ENCODE results near the gene EPB41L4A. TPM values are rescaled to one million over a fixed set of nuclear protein-coding genes. Genes with fewer than 3 reads are reported as not detected.
"Not testable (repeated sequence)": the region's sequence is repeated elsewhere in the genome, so short reads cannot be mapped to it uniquely, and the experiment has no call there.

EPB41L4A gene
- total RNA-seq, 2 experiments from 2014 or later = 1.0 TPM; not detected in 1

GRCh38 chr5:112232667-112233066 lies 186.4 kb downstream of the EPB41L4A start:
- no peak for ATAC-seq
- ChIA-PET CTCF (no interaction called here), POLR2A (no interaction called here)
- no peak for DNase-seq
- H3K27ac Mint-ChIP-seq = no peak overlapping the region
- H3K4me3 Mint-ChIP-seq = no peak overlapping the region
- peaks cover 3% of the 10 kb centered on the region for H3K27me3 Mint-ChIP-seq (ENCODE audit: low read depth)
- no peaks in the 10 kb centered on the region for H3K4me1 Mint-ChIP-seq (ENCODE audit: low read depth)
- H3K9me3 Mint-ChIP-seq (ENCODE audit: insufficient read depth) = no peaks in the 10 kb centered on the region
- no peaks in the 10 kb centered on the region for H3K36me3 Mint-ChIP-seq (ENCODE audit: low read depth)

- H3K9me3 Mint-ChIP-seq (ENCODE audit: insufficient read depth) = no peaks in the 10 kb centered on the region
- H3K36me3 Mint-ChIP-seq (ENCODE audit: low read depth) = no peaks in the 10 kb centered on the region
- H3K4me1 Mint-ChIP-seq (ENCODE audit: low read depth) = no peaks in the 10 kb centered on the region
- no peak overlapping the region for H3K4me3 Mint-ChIP-seq
- DNase-seq (no peak), ATAC-seq (no peak)
- ChIA-PET CTCF (no interaction called here), POLR2A (no interaction called here)
- no peak overlapping the region for H3K27ac Mint-ChIP-seq
- no peaks in the 10 kb centered on the region for H3K27me3 Mint-ChIP-seq (ENCODE audit: low read depth)
Observed at GRCh38 chr5:112230606-112231005, 188.5 kb downstream of the EPB41L4A start.

- Mint-ChIP-seq H3K4me1 (ENCODE audit: low read depth) (no peaks in the 10 kb centered on the region), H3K36me3 (ENCODE audit: low read depth) (no peaks in the 10 kb centered on the region), H3K27ac (no peak overlapping the region), H3K9me3 (ENCODE audit: insufficient read depth) (no peaks in the 10 kb centered on the region), H3K4me3 (no peak overlapping the region), H3K27me3 (ENCODE audit: low read depth) (no peaks in the 10 kb centered on the region)
- ChIA-PET POLR2A (no interaction called here), CTCF (no interaction called here)
- ATAC-seq = no peak
- DNase-seq = no peak
Observed at GRCh38 chr5:112228667-112229066, 190.4 kb downstream of the EPB41L4A start.

- DNase-seq = no peak
- Mint-ChIP-seq H3K9me3 (ENCODE audit: insufficient read depth) (no peaks in the 10 kb centered on the region), H3K36me3 (ENCODE audit: low read depth) (no peaks in the 10 kb centered on the region), H3K27ac (no peak overlapping the region), H3K27me3 (ENCODE audit: low read depth) (no peaks in the 10 kb centered on the region), H3K4me3 (no peak overlapping the region), H3K4me1 (ENCODE audit: low read depth) (no peaks in the 10 kb centered on the region)
- ATAC-seq = no peak
- ChIA-PET POLR2A (no interaction called here), CTCF (no interaction called here)
Observed at GRCh38 chr5:112227911-112228631, 191.0 kb downstream of the EPB41L4A start.

- CTCF ChIA-PET = no interaction called here
- no peaks in the 10 kb centered on the region for H3K36me3 Mint-ChIP-seq (ENCODE audit: low read depth)
- peaks cover 9% of the 10 kb centered on the region for H3K27me3 Mint-ChIP-seq (ENCODE audit: low read depth)
- POLR2A ChIA-PET = no interaction called here
- no peak for DNase-seq
- no peaks in the 10 kb centered on the region for H3K9me3 Mint-ChIP-seq (ENCODE audit: insufficient read depth)
- no peak overlapping the region for H3K27ac Mint-ChIP-seq
- H3K4me3 Mint-ChIP-seq = no peak overlapping the region
- no peaks in the 10 kb centered on the region for H3K4me1 Mint-ChIP-seq (ENCODE audit: low read depth)
- ATAC-seq = no peak
Observed at GRCh38 chr5:112226215-112226614, 192.9 kb downstream of the EPB41L4A start.

GRCh38 chr5:112222997-112223396 lies 196.1 kb downstream of the EPB41L4A start:
- H3K4me3 Mint-ChIP-seq; H3K36me3 Mint-ChIP-seq (ENCODE audit: low read depth); H3K9me3 Mint-ChIP-seq (ENCODE audit: insufficient read depth); ATAC-seq; H3K4me1 Mint-ChIP-seq (ENCODE audit: low read depth); CTCF ChIA-PET; H3K27ac Mint-ChIP-seq; POLR2A ChIA-PET; DNase-seq: not testable (repeated sequence)
- H3K27me3 Mint-ChIP-seq (ENCODE audit: low read depth) = peaks cover 16% of the 10 kb centered on the region

- H3K36me3 Mint-ChIP-seq (ENCODE audit: low read depth) = no peaks in the 10 kb centered on the region
- ATAC-seq = no peak
- ChIA-PET POLR2A (no interaction called here), CTCF (no interaction called here)
- DNase-seq = no peak
- H3K27ac Mint-ChIP-seq = no peak overlapping the region
- no peaks in the 10 kb centered on the region for H3K9me3 Mint-ChIP-seq (ENCODE audit: insufficient read depth)
- H3K4me3 Mint-ChIP-seq = no peak overlapping the region
- H3K4me1 Mint-ChIP-seq (ENCODE audit: low read depth) = no peaks in the 10 kb centered on the region
- peaks cover 16% of the 10 kb centered on the region for H3K27me3 Mint-ChIP-seq (ENCODE audit: low read depth)
Observed at GRCh38 chr5:112221128-112221527, 197.9 kb downstream of the EPB41L4A start.

- H3K27me3 Mint-ChIP-seq (ENCODE audit: low read depth) = peaks cover 16% of the 10 kb centered on the region
- no peaks in the 10 kb centered on the region for H3K36me3 Mint-ChIP-seq (ENCODE audit: low read depth)
- H3K4me1 Mint-ChIP-seq (ENCODE audit: low read depth) = no peaks in the 10 kb centered on the region
- ChIA-PET CTCF (no interaction called here), POLR2A (no interaction called here)
- DNase-seq = no peak
- no peak overlapping the region for H3K27ac Mint-ChIP-seq
- H3K9me3 Mint-ChIP-seq (ENCODE audit: insufficient read depth) = no peaks in the 10 kb centered on the region
- no peak for ATAC-seq
- H3K4me3 Mint-ChIP-seq = no peak overlapping the region
Observed at GRCh38 chr5:112219000-112219399, 200.1 kb downstream of the EPB41L4A start.

- H3K27me3 Mint-ChIP-seq (ENCODE audit: low read depth) = peaks cover 16% of the 10 kb centered on the region
- ChIA-PET CTCF (no interaction called here), POLR2A (no interaction called here)
- DNase-seq (no peak), ATAC-seq (no peak)
- no peak overlapping the region for H3K4me3 Mint-ChIP-seq
- H3K9me3 Mint-ChIP-seq (ENCODE audit: insufficient read depth) = no peaks in the 10 kb centered on the region
- no peaks in the 10 kb centered on the region for H3K4me1 Mint-ChIP-seq (ENCODE audit: low read depth)
- no peaks in the 10 kb centered on the region for H3K36me3 Mint-ChIP-seq (ENCODE audit: low read depth)
- no peak overlapping the region for H3K27ac Mint-ChIP-seq
Observed at GRCh38 chr5:112217843-112218579, 201.1 kb downstream of the EPB41L4A start.

- no peaks in the 10 kb centered on the region for H3K36me3 Mint-ChIP-seq (ENCODE audit: low read depth)
- DNase-seq (no peak), ATAC-seq (no peak)
- H3K4me3 Mint-ChIP-seq = no peak overlapping the region
- POLR2A ChIA-PET = no interaction called here
- H3K27me3 Mint-ChIP-seq (ENCODE audit: low read depth) = peaks cover 6% of the 10 kb centered on the region
- CTCF ChIA-PET = interaction anchor here (0.6 to 1.3 kb wide), 4 partner anchors 21 to 1626 kb away, joined by 3 to 4 read pairs (median 4); no protein-coding TSS in a partner anchor
- no peaks in the 10 kb centered on the region for H3K4me1 Mint-ChIP-seq (ENCODE audit: low read depth)
- no peak overlapping the region for H3K27ac Mint-ChIP-seq
- H3K9me3 Mint-ChIP-seq (ENCODE audit: insufficient read depth) = no peaks in the 10 kb centered on the region
Observed at GRCh38 chr5:112216140-112216539, 202.9 kb downstream of the EPB41L4A start.

GRCh38 chr5:112210430-112211005 lies 208.6 kb downstream of the EPB41L4A start:
- no peak overlapping the region for H3K4me3 Mint-ChIP-seq
- CTCF ChIA-PET = no interaction called here
- no peak for ATAC-seq

GRCh38 chr5:112208699-112209615 lies 210.1 kb downstream of the EPB41L4A start:
- CTCF ChIA-PET = no interaction called here
- ATAC-seq (no peak), DNase-seq (no peak)
- POLR2A ChIA-PET = no interaction called here
- no peaks in the 10 kb centered on the region for H3K4me1 Mint-ChIP-seq (ENCODE audit: low read depth)
- H3K27me3 Mint-ChIP-seq (ENCODE audit: low read depth) = peaks cover 14% of the 10 kb centered on the region
- no peaks in the 10 kb centered on the region for H3K9me3 Mint-ChIP-seq (ENCODE audit: insufficient read depth)
- H3K4me3 Mint-ChIP-seq = no peak overlapping the region
- no peak overlapping the region for H3K27ac Mint-ChIP-seq
- H3K36me3 Mint-ChIP-seq (ENCODE audit: low read depth) = no peaks in the 10 kb centered on the region

More at GRCh38 chr5:112210430-112211005, 208.6 kb downstream of the EPB41L4A start:
- Mint-ChIP-seq H3K9me3 (ENCODE audit: insufficient read depth) (no peaks in the 10 kb centered on the region), H3K27me3 (ENCODE audit: low read depth) (peaks cover 7% of the 10 kb centered on the region), H3K4me1 (ENCODE audit: low read depth) (no peaks in the 10 kb centered on the region), H3K36me3 (ENCODE audit: low read depth) (no peaks in the 10 kb centered on the region), H3K27ac (no peak overlapping the region)
- no peak for DNase-seq
- POLR2A ChIA-PET = no interaction called here

Measured in activated CD8-positive, alpha-beta T cell treated with anti-CD3 and anti-CD28 coated beads, Interleukin-2, amount 10 ng/mL, durations not matched to agents 7 days and 5 days (primary cell).